Renal pelvis (tissue), 4 donors: ENCODE measurements around the gene NCS1. TPM values are rescaled to one million over a fixed set of nuclear protein-coding genes. Genes with fewer than 3 reads are reported as not detected.

Experiments used
- DNase-seq: peaks from one replicate; pipeline ENCODE4 v3.0.0-alpha.2; 2013
- polyA plus RNA-seq, 3 donors: library from polyadenylated mRNA; unstranded; fragments of 120-200 nt; gene quantifications; one replicate each; pipeline ENCODE4 v1.2.1, GENCODE V29; 2013; ENCODE audit not compliant: insufficient read length in 3 of 3

The NCS1 gene
- polyA plus RNA-seq, 3 donors = 25.1 to 29.6 (median 27.7) TPM

GRCh38 chr9:130286072-130286770 lies 114.0 kb downstream of the NCS1 start:
- no peak for DNase-seq

Other genes with a start within 250 kb of the NCS1 start
- 10 to 100 TPM; 40.9 to 53.7 (median 47.7) TPM for gene FNBP1, start 129.2 kb upstream of the NCS1 start, polyA plus RNA-seq
- 10 to 100 TPM; 53.3 to 58.7 (median 56.5) TPM for gene GPR107, start 118.5 kb upstream of the NCS1 start, polyA plus RNA-seq
- gene HMCN2, start 93.4 kb downstream of the NCS1 start, polyA plus RNA-seq = 1 to 10 TPM; 1.2 to 1.8 (median 1.6) TPM